Glomerular visceral epithelial cell (primary cell): ENCODE measurements around the gene DDIAS.
"Not testable (repeated sequence)": the region's sequence is repeated elsewhere in the genome, so short reads cannot be mapped to it uniquely, and the experiment has no call there.

Source experiments
- DNase-seq: peaks from one replicate; pipeline ENCODE4 v3.0.0-alpha.2; 2016; ENCODE audit errors: extremely low spot score

Gene DDIAS

GRCh38 chr11:82924522-82925224 lies 23.1 kb downstream of the DDIAS start:
- no peak for DNase-seq

- DNase-seq: peak; percentile 57
Measured at GRCh38 chr11:82927264-82927880, 25.8 kb downstream of the DDIAS start.

GRCh38 chr11:82929121-82929520 lies 27.6 kb downstream of the DDIAS start:
- DNase-seq: no peak

GRCh38 chr11:82930229-82930628 lies 28.7 kb downstream of the DDIAS start:
- DNase-seq: no peak

GRCh38 chr11:82930734-82931133 lies 29.2 kb downstream of the DDIAS start:
- DNase-seq: no peak

- no peak for DNase-seq
Measured at GRCh38 chr11:82932564-82932963, 31.0 kb downstream of the DDIAS start.

GRCh38 chr11:82936261-82936660 lies 34.7 kb downstream of the DDIAS start:
- no peak for DNase-seq

- no peak for DNase-seq
Measured at GRCh38 chr11:82937554-82937953, 36.0 kb downstream of the DDIAS start.

- DNase-seq: no peak
Measured at GRCh38 chr11:82939456-82939855, 37.9 kb downstream of the DDIAS start.

- DNase-seq: no peak
Measured at GRCh38 chr11:82942376-82942775, 40.8 kb downstream of the DDIAS start.

- not testable (repeated sequence) for DNase-seq
Measured at GRCh38 chr11:82943430-82943829, 41.9 kb downstream of the DDIAS start.

- DNase-seq: no peak
Measured at GRCh38 chr11:82944198-82944597, 42.7 kb downstream of the DDIAS start.

- DNase-seq: not testable (repeated sequence)
Measured at GRCh38 chr11:82945041-82945440, 43.5 kb downstream of the DDIAS start.

- no peak for DNase-seq
Measured at GRCh38 chr11:82945682-82946081, 44.1 kb downstream of the DDIAS start.

- no peak for DNase-seq
Measured at GRCh38 chr11:82949352-82949751, 47.8 kb downstream of the DDIAS start.

- DNase-seq: not testable (repeated sequence)
Measured at GRCh38 chr11:82950502-82950901, 49.0 kb downstream of the DDIAS start.

GRCh38 chr11:82955736-82956453 lies 54.4 kb downstream of the DDIAS start:
- not testable (repeated sequence) for DNase-seq

GRCh38 chr11:82959987-82960778 lies 58.6 kb downstream of the DDIAS start:
- no peak for DNase-seq

GRCh38 chr11:82960779-82961143 lies 59.2 kb downstream of the DDIAS start:
- DNase-seq: no peak

- DNase-seq: not testable (repeated sequence)
Measured at GRCh38 chr11:82962021-82962420, 60.5 kb downstream of the DDIAS start.

- DNase-seq: no peak
Measured at GRCh38 chr11:82967381-82967780, 65.8 kb downstream of the DDIAS start.

GRCh38 chr11:82969811-82970210 lies 68.3 kb downstream of the DDIAS start:
- DNase-seq: no peak
